Upper lobe of right lung (tissue), 1 donor: Measurements from ENCODE around the gene CSGALNACT2. TPM values are rescaled to one million over a fixed set of nuclear protein-coding genes. Genes with fewer than 3 reads are reported as not detected.

Source experiments
- ATAC-seq: fragments of 200-7000 bp; cut with Tn5 transposase; one replicate; pipeline ENCODE4 v1.9.1; 2020; ENCODE audit warnings: mild to moderate bottlenecking, moderate library complexity
- DNase-seq: peaks from one replicate; pipeline ENCODE4 v3.0.0-alpha.2; 2020
- H3K27ac ChIP-seq: fragments of 200-600 bp; one replicate; pipeline ENCODE4 v1.8.0; 2022
- H3K27me3 ChIP-seq: fragments of 200-600 bp; one replicate; pipeline ENCODE4 v1.8.0; 2022; ENCODE audit warnings: mild to moderate bottlenecking
- H3K36me3 ChIP-seq: fragments of 200-600 bp; one replicate; pipeline ENCODE4 v1.8.0; 2022
- H3K4me1 ChIP-seq: fragments of 200-600 bp; one replicate; pipeline ENCODE4 v1.8.0; 2022
- H3K4me3 ChIP-seq: fragments of 200-600 bp; one replicate; pipeline ENCODE4 v1.8.0; 2022; ENCODE audit warnings: mild to moderate bottlenecking
- H3K9me3 ChIP-seq: fragments of 200-600 bp; one replicate; pipeline ENCODE4 v1.8.0; 2022
- intact Hi-C: fragments of 100-400 bp; cut with DNase I; formaldehyde crosslinking; loops from one replicate; pipeline ENCODE4 v1.11.0; 2022
- total RNA-seq: library from RNA; stranded (reverse); fragmentation: NEBNext Ultra II Directional; extraction: Animal tissue kit (Norgen Biotek cat#: 25700); gene quantifications from one replicate; pipeline ENCODE4 v1.2.1, GENCODE V29; 2021
- TF ChIP-seq, protein P1 (sequence below): fragments of 200-600 bp; IDR thresholded peaks from one replicate; pipeline ENCODE4 v1.8.0; 2022; ENCODE audit warnings: antibody characterized with exemption
- donor health status: DM: no; HTN: yes; CAD: no; lungs with severe emphysema.

Gene CSGALNACT2
- total RNA-seq, 1 donor from 2014 or later = 40.8 TPM

DNA sequence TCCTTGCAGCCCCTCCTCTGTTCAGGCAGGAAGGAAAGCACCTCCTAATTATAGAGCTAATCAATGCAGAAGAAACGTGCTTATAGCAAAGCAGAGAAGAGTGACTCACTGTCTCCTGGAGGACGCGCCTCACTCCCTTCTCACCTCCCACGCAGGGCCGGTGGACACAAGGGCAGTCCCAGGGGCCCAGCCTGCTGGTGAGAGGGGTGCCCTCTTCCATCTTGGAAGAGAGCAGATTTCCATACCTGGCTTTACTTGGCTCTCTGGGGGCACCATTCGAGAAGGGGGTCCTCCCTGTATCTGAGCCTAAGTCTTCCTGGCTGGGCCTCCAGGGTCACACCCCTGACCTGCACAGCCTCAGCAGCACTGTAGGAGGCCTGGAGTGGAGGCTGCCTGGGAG lies 72.8 kb downstream of the CSGALNACT2 start:
- no peak for ATAC-seq

DNA sequence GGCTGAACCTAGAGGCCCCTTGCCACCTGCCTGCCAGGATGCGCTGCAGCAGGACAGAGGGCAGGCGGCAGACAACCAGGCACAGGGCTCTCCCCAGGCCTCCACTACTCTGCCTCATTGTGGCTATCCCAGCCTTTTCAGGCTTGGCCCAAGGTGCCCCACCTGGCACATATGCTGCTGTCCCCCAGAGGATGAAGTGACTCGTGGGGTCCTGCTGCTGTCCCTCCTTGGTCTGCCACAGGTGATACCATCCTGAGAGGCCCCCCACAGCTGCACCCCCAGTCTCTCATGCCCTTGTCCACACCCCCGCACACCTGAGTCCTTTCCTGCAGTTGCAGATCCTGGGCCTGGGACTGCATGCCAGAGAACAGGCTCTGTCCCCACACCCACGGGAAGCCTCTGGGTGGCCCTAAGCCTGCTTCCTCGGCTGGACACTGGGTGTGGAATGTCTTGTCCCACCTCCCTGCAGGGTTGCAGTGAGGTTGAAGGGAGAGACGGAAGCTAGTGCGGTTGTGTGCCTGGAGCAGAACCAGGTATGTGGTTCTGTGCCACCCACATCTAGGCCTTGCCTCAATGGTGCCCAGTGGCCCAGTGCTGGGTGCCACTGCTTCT lies 73.3 kb downstream of the CSGALNACT2 start:
- Histone ChIP-seq H3K27me3 (no peaks in the 10 kb centered on the region), H3K9me3 (no peaks in the 10 kb centered on the region), H3K27ac (no peak overlapping the region), H3K36me3 (no peaks in the 10 kb centered on the region), H3K4me3 (no peak overlapping the region), H3K4me1 (no peaks in the 10 kb centered on the region)
- TF ChIP-seq, protein P1, sequence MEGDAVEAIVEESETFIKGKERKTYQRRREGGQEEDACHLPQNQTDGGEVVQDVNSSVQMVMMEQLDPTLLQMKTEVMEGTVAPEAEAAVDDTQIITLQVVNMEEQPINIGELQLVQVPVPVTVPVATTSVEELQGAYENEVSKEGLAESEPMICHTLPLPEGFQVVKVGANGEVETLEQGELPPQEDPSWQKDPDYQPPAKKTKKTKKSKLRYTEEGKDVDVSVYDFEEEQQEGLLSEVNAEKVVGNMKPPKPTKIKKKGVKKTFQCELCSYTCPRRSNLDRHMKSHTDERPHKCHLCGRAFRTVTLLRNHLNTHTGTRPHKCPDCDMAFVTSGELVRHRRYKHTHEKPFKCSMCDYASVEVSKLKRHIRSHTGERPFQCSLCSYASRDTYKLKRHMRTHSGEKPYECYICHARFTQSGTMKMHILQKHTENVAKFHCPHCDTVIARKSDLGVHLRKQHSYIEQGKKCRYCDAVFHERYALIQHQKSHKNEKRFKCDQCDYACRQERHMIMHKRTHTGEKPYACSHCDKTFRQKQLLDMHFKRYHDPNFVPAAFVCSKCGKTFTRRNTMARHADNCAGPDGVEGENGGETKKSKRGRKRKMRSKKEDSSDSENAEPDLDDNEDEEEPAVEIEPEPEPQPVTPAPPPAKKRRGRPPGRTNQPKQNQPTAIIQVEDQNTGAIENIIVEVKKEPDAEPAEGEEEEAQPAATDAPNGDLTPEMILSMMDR = no peak
- intact Hi-C loops = no loop called here
- ATAC-seq = no peak
- peak; percentile 44 for DNase-seq

More for the DNA sequence above, 72.8 kb downstream of the CSGALNACT2 start:
- H3K9me3 ChIP-seq = no peaks in the 10 kb centered on the region
- TF ChIP-seq, protein P1 = no peak
- no peaks in the 10 kb centered on the region for H3K4me1 ChIP-seq
- intact Hi-C loops = no loop called here
- H3K4me3 ChIP-seq = no peak overlapping the region
- H3K27ac ChIP-seq = no peak overlapping the region
- peak; percentile 52 for DNase-seq
- no peaks in the 10 kb centered on the region for H3K36me3 ChIP-seq
- no peaks in the 10 kb centered on the region for H3K27me3 ChIP-seq

DNA sequence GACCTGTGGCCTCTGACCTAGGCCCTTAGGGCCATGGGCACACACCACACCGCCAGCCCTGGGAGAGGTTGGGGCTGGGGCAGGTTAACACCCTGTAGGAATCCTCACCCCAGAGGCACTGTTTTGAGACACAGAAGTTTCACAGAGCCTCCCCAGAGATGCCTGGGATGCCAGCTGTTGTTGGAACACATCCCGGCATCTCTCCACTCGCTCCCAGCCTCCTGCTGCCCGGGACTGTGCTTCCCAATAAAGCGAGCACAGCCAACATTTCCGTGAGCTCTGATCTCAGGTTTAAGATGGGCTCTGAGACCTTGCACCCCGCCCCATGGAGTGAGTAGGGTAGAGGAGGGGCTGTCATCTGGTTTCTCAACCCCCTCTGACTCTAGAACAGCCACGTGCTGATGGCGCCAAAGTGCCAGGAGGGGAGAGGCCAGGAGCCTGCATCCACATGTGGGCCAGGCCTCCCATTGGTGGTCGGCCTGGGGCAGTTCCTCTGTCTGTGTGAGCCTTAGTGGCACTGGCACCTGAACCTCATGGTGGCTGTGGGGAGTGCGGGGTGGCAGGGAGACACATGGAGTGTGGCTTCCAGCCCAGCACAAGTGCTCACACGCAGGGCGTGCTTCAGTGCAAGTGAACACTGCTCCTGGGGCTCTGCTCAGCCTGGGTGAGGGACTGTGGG lies 73.9 kb downstream of the CSGALNACT2 start:
- Histone ChIP-seq H3K4me1 (no peaks in the 10 kb centered on the region), H3K9me3 (no peaks in the 10 kb centered on the region), H3K27ac (no peak overlapping the region), H3K36me3 (no peaks in the 10 kb centered on the region), H3K4me3 (no peak overlapping the region), H3K27me3 (no peaks in the 10 kb centered on the region)
- DNase-seq = peak; percentile 58
- TF ChIP-seq, protein P1 = no peak
- intact Hi-C loops = no loop called here
- no peak for ATAC-seq

DNA sequence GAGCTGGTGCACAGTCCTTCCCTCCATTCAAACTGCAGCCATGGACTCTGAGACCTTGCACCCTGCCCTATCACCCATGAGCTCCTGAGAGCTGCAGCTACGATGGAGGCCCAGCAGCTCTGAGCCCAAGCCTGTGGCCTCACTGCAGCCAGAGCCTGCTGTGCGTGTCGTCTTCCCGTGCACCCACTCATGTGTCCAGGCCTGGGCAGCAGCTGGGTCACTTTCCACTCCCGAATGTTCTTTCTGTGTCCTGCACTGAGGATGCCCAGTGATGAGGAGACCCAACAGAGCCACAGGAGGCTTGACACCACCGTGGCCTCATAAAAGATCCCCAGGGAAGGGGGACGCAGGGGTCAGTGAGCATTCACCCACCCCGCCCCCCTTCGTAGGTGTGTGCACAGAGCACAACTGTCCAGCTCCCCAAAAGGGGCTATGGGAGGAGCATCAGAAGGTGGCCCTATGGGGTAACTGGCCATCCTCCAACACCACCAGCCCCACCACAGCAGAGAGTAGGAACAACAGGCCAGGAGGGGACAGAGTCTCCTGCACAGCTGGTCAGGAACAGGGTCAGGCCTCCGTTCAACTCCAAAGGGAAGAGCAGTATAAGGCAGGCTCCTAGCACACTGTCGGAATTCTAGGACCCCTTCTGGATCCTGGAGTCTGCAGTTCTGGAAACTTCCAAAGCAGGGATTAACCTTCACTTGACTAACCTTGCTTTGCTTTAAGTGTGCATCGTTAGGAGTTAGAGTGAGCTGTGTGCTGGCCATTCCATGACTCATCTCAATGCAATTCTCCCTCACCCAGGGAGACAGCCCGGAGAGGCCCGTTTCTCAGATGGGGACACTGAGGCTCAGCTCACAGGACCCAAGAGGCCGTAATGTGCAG lies 76.1 kb downstream of the CSGALNACT2 start:
- no peak for DNase-seq

DNA sequence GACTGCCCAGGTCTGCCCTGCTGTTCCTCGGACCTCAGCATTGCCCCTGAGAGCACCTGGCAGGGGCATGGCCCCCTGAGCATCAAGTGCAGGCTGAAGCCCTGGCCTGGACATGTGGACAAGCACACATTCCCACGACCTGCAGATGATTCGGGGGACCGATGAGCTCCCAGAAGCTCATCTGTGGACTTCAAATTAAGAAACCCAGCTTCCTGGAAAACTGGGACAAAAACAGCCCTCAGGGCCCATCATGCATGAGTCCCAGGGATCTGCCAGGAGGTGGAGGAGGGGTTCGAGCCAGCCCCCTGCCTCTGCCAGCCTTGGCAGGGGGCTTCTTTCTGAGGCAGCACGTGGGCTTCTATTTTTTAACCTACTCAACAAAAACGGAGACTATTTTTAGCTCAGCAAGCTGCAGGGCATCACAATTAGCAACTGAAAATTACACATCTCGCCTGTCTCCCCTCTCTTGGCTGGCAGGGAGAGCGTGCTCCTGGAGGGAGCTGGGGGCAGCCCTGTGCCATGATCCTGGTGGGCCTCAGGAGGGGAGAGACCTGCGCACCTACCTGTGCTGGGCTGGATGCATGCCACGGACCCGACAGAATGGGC lies 76.8 kb downstream of the CSGALNACT2 start:
- DNase-seq = no peak
- no peaks in the 10 kb centered on the region for H3K9me3 ChIP-seq
- no peaks in the 10 kb centered on the region for H3K4me1 ChIP-seq
- no peaks in the 10 kb centered on the region for H3K36me3 ChIP-seq
- TF ChIP-seq, protein P1 = no peak
- H3K27me3 ChIP-seq = no peaks in the 10 kb centered on the region
- H3K27ac ChIP-seq = no peak overlapping the region
- intact Hi-C loops = no loop called here
- ATAC-seq = no peak
- no peak overlapping the region for H3K4me3 ChIP-seq

More for the DNA sequence above, 76.1 kb downstream of the CSGALNACT2 start:
- Histone ChIP-seq H3K4me1 (no peaks in the 10 kb centered on the region), H3K4me3 (no peak overlapping the region), H3K36me3 (no peaks in the 10 kb centered on the region), H3K27me3 (no peaks in the 10 kb centered on the region), H3K9me3 (no peaks in the 10 kb centered on the region), H3K27ac (no peak overlapping the region)
- TF ChIP-seq, protein P1 = no peak
- no peak for ATAC-seq
- intact Hi-C loops = no loop called here
